ENCODE data around the gene UNK.

UNK gene

DNA sequence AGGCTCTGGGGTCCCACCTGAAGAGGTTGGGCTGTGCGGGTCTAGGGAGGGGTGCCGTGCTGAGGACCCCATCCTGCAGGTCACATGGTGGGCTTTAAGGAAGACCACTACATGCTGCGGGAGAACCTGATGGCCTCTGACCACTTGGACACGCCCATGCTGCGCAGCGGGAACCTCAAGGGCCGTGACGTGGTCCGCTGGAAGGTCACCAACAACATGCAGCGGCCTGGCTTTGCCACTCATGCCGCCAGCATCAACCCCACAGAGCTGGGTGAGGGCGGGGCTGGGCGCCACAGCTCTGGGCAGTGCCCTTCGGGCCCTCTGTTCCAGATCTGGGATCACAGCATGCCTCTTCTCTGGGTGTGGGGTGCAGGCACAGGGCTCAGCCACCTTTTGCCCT, 44.8 kb upstream of the UNK start:
- H3K27ac ChIP-seq = no peak overlapping the region
- H3K4me3 ChIP-seq (ENCODE audit: low read depth, low read length) = no peak overlapping the region
- H3K9me3 ChIP-seq (ENCODE audit: severe bottlenecking) = peaks cover 5% of the 10 kb centered on the region
- H3K36me3 ChIP-seq = no peaks in the 10 kb centered on the region
- H3K27me3 ChIP-seq (ENCODE audit: insufficient read depth, low read depth, severe bottlenecking) = no peaks in the 10 kb centered on the region
- TF ChIP-seq, protein P1, sequence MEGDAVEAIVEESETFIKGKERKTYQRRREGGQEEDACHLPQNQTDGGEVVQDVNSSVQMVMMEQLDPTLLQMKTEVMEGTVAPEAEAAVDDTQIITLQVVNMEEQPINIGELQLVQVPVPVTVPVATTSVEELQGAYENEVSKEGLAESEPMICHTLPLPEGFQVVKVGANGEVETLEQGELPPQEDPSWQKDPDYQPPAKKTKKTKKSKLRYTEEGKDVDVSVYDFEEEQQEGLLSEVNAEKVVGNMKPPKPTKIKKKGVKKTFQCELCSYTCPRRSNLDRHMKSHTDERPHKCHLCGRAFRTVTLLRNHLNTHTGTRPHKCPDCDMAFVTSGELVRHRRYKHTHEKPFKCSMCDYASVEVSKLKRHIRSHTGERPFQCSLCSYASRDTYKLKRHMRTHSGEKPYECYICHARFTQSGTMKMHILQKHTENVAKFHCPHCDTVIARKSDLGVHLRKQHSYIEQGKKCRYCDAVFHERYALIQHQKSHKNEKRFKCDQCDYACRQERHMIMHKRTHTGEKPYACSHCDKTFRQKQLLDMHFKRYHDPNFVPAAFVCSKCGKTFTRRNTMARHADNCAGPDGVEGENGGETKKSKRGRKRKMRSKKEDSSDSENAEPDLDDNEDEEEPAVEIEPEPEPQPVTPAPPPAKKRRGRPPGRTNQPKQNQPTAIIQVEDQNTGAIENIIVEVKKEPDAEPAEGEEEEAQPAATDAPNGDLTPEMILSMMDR (IDR thresholded peaks at IDR 0.05; ENCODE audit: low read depth, low read length) = no peak
- DNase-seq = no peak

GRCh38 chr17:75740215-75740614, 44.4 kb upstream of the UNK start:
- Histone ChIP-seq H3K27me3 (ENCODE audit: insufficient read depth, low read depth, severe bottlenecking) (no peaks in the 10 kb centered on the region), H3K36me3 (no peaks in the 10 kb centered on the region), H3K27ac (no peak overlapping the region), H3K4me3 (ENCODE audit: low read depth, low read length) (no peak overlapping the region), H3K9me3 (ENCODE audit: severe bottlenecking) (peaks cover 5% of the 10 kb centered on the region)
- DNase-seq = no peak
- TF ChIP-seq, protein P1 (IDR thresholded peaks at IDR 0.05; ENCODE audit: low read depth, low read length) = no peak

DNA sequence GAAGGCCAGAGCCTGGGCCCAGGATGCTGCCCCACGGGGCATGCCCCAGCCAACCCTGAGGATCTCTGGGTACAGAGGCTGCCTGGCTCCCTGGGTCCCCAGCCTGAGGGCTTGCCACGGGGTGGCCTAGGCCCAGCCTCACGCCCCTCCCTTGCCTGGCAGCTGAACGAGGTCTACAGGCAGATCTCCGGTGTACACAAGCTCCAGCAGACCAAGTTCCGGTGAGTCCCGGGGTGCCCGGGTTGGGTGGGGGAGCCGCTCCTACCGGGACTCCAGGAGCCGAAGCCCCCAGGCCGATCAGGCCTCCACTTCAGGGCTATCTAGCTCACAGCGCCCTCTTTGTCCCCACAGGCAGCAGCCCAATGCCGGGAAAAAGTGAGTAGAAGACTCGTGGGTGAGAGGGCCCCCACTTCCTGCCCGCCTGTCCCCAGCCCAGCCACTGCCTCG, 44.0 kb upstream of the UNK start:
- Histone ChIP-seq H3K4me3 (ENCODE audit: low read depth, low read length) (no peak overlapping the region), H3K27ac (no peak overlapping the region), H3K36me3 (no peaks in the 10 kb centered on the region), H3K9me3 (ENCODE audit: severe bottlenecking) (peaks cover 3% of the 10 kb centered on the region), H3K27me3 (ENCODE audit: insufficient read depth, low read depth, severe bottlenecking) (no peaks in the 10 kb centered on the region)
- TF ChIP-seq, protein P1 (IDR thresholded peaks at IDR 0.05; ENCODE audit: low read depth, low read length) = 0 out of 2 replicates have a peak, but pooled peaks have one; percentile 9
- no peak for DNase-seq

DNA sequence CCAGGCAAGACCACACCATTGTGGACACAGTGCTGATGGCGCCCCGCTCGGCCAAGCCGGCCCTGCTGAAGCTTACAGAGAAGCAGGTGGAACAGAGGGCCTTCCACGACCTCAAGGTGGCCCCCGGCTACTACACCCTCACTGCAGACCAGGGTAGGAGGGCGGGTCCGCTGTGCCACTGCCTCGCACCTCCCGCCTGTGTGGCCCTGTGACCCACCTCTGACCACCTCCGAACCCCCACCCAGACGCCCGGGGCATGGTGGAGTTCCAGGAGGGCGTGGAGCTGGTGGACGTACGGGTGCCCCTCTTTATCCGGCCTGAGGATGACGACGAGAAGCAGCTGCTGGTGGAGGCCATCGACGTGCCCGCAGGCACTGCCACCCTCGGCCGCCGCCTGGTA, 42.3 kb upstream of the UNK start:
- Histone ChIP-seq H3K9me3 (ENCODE audit: severe bottlenecking) (peaks cover 2% of the 10 kb centered on the region), H3K27me3 (ENCODE audit: insufficient read depth, low read depth, severe bottlenecking) (no peaks in the 10 kb centered on the region), H3K4me3 (ENCODE audit: low read depth, low read length) (no peak overlapping the region), H3K27ac (no peak overlapping the region), H3K36me3 (no peaks in the 10 kb centered on the region)
- TF ChIP-seq, protein P1 (IDR thresholded peaks at IDR 0.05; ENCODE audit: low read depth, low read length) = no peak
- DNase-seq = no peak

DNA sequence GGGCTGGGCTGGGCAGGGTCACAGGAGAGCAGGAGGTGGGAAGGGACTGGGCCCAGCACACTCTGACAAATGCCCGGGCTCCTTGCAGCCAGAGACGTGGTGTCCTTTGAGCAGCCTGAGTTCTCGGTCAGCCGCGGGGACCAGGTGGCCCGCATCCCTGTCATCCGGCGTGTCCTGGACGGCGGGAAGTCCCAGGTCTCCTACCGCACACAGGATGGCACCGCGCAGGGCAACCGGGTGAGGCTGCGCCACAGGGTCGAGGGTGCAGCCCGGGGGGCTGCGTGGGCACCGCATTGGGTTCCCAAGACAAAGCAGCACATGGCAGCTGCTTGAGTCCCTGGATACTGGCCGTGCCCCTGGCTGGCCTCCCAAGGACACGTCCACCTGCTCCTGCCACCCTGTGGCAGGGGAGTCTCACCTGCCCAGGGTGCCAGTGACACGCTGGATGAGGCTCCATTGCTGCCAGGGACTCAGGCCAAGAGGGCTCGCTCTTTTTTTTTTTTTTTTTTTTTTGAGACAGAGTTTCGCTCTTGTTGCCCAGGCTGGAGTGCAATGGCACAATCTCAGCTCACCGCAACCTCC, 40.9 kb upstream of the UNK start:
- Histone ChIP-seq H3K27ac (no peak overlapping the region), H3K4me3 (ENCODE audit: low read depth, low read length) (no peak overlapping the region), H3K36me3 (no peaks in the 10 kb centered on the region), H3K9me3 (ENCODE audit: severe bottlenecking) (peaks cover 2% of the 10 kb centered on the region), H3K27me3 (ENCODE audit: insufficient read depth, low read depth, severe bottlenecking) (no peaks in the 10 kb centered on the region)
- TF ChIP-seq, protein P1 (IDR thresholded peaks at IDR 0.05; ENCODE audit: low read depth, low read length) = no peak
- no peak for DNase-seq

DNA sequence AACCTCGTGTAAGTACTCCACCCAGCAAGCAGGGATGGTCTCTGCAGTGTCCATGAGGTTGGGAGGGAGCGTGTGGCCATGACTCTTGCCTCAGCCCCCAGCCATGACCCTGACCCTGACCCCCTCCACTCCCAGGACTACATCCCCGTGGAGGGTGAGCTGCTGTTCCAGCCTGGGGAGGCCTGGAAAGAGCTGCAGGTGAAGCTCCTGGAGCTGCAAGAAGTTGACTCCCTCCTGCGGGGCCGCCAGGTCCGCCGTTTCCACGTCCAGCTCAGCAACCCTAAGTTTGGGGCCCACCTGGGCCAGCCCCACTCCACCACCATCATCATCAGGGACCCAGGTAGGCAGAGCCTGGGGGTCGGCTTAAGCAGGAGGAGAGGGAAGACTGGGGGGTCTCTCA, 35.9 kb upstream of the UNK start:
- TF ChIP-seq, protein P1 (IDR thresholded peaks at IDR 0.05; ENCODE audit: low read depth, low read length) = no peak
- Histone ChIP-seq H3K4me3 (ENCODE audit: low read depth, low read length) (no peak overlapping the region), H3K9me3 (ENCODE audit: severe bottlenecking) (peaks cover 2% of the 10 kb centered on the region), H3K27ac (no peak overlapping the region), H3K36me3 (no peaks in the 10 kb centered on the region), H3K27me3 (ENCODE audit: insufficient read depth, low read depth, severe bottlenecking) (no peaks in the 10 kb centered on the region)
- no peak for DNase-seq

Data from WERI-Rb-1 (cell line).